K562 (cell line): ENCODE measurements around the gene INSIG1. TPM values are rescaled to one million over a fixed set of nuclear protein-coding genes. Genes with fewer than 3 reads are reported as not detected.

Experiments used
- BCOR ChIP-seq: fragments of 450-650 bp; IDR thresholded peaks from 2 replicates; pipeline ENCODE4 v1.6.1; 2016
- BRF2 ChIP-seq: IDR thresholded peaks from 3 replicates; pipeline ENCODE4 v1.6.1; 2011; ENCODE audit warnings: borderline replicate concordance, mild to moderate bottlenecking; ENCODE audit not compliant: insufficient read length, insufficient read depth
- CAMTA2 ChIP-seq: fragments of 250-450 bp; sonication (Bioruptor Pico); conservative IDR thresholded peaks from 2 replicates; pipeline ENCODE4 v1.5.1; 2022
- MEF2A ChIP-seq: IDR thresholded peaks from 2 replicates; pipeline ENCODE4 v1.6.1; 2011; ENCODE audit warnings: low read depth, mild to moderate bottlenecking, low read length, moderate library complexity; ENCODE audit not compliant: control insufficient read depth
- NFRKB ChIP-seq: fragments of 450-650 bp; IDR thresholded peaks from 2 replicates; pipeline ENCODE4 v1.6.1; 2016; ENCODE audit warnings: low read depth
- SMARCA4 ChIP-seq: fragments of 450-650 bp; IDR thresholded peaks from 2 replicates; pipeline ENCODE4 v1.6.1; 2016
- TSHZ1 ChIP-seq: fragments of 250-450 bp; sonication (Bioruptor Pico); IDR thresholded peaks from 2 replicates; pipeline ENCODE4 v1.4.0; 2020; ENCODE audit warnings: mild to moderate bottlenecking, moderate library complexity
- ZNF217 ChIP-seq: sonication (generic); formaldehyde crosslinking; IDR thresholded peaks from 2 replicates; pipeline ENCODE4 v1.8.0; 2022; ENCODE audit warnings: mild to moderate bottlenecking, missing genetic modification reagents
- ZNF780A ChIP-seq: fragments of 250-450 bp; sonication (Bioruptor Pico); IDR thresholded peaks from 2 replicates; pipeline ENCODE4 v1.5.0; 2021; ENCODE audit warnings: mild to moderate bottlenecking
- polyA plus RNA-seq, 8 experiments: library from polyadenylated mRNA; depleted of rRNA in 4 of 8; stranded (reverse) in 5 of 8; unstranded in 3 of 8; fragments of >200 nt; fragmentation: Nextera tagmentation in 2 of 8; fragmentation: Illumina TruSeq in 1 of 8; extraction: Ambion mirVana in 2 of 8; extraction: Trizol in 1 of 8; gene quantifications; 2 replicates each; pipeline versions ENCODE4 v1.2.1 to v1.2.3, GENCODE V29; 2011 to 2014; ENCODE audit warnings: inconsistent platforms in 1 of 8, missing spikeins in 1 of 8
- total RNA-seq, 7 experiments: library from RNA; depleted of rRNA in 6 of 7; stranded (reverse); fragments of >200 nt in 6 of 7; fragmentation: Illumina TruSeq in 2 of 7; extraction: Trizol in 2 of 7; gene quantifications; 2 replicates each; pipeline versions ENCODE4 v1.2.1 to v1.2.3, GENCODE V29; 2011 to 2021; ENCODE audit warnings: low replicate concordance in 1 of 7
- TF ChIP-seq, protein P1 (sequence below): fragments of 250-450 bp; sonication (Bioruptor Pico); IDR thresholded peaks from 2 replicates; pipeline ENCODE4 v1.8.0; 2022; ENCODE audit warnings: moderate library complexity, mild to moderate bottlenecking, inconsistent platforms
- TF ChIP-seq, protein P2 (sequence below): sonication (generic); formaldehyde crosslinking; IDR thresholded peaks from 2 replicates; pipeline ENCODE4 v1.8.0; 2022; ENCODE audit warnings: missing genetic modification reagents, mild to moderate bottlenecking, moderate library complexity, borderline replicate concordance
- TF ChIP-seq, protein P3 (sequence below): fragments of 450-650 bp; IDR thresholded peaks from 2 replicates; pipeline ENCODE4 v1.6.1; 2017; ENCODE audit warnings: mild to moderate bottlenecking, moderate library complexity
- TF ChIP-seq, protein P4 (sequence below), 2 experiments: fragments of 250-450 bp in 1 of 2; fragments of 450-650 bp in 1 of 2; sonication (Bioruptor Pico) in 1 of 2; IDR thresholded peaks; 2 replicates each; pipeline versions ENCODE4 v1.6.1 to v1.8.0; 2016 to 2021; ENCODE audit warnings: mild to moderate bottlenecking in 2 of 2, moderate library complexity in 2 of 2, missing compliant biosample characterization in 1 of 2, missing genetic modification characterization in 1 of 2
- TF ChIP-seq, protein P5 (sequence below): sonication (generic); formaldehyde crosslinking; IDR thresholded peaks from 2 replicates; pipeline ENCODE4 v1.8.1; 2023; ENCODE audit warnings: mild to moderate bottlenecking, missing genetic modification reagents, moderate library complexity

INSIG1 gene
- total and polyA plus RNA-seq, 9 of the 15 experiments (the other 6 are each of a cell fraction or from before 2014, with no cell fraction given), result 57.1 to 787 (median 238) TPM

DNA sequence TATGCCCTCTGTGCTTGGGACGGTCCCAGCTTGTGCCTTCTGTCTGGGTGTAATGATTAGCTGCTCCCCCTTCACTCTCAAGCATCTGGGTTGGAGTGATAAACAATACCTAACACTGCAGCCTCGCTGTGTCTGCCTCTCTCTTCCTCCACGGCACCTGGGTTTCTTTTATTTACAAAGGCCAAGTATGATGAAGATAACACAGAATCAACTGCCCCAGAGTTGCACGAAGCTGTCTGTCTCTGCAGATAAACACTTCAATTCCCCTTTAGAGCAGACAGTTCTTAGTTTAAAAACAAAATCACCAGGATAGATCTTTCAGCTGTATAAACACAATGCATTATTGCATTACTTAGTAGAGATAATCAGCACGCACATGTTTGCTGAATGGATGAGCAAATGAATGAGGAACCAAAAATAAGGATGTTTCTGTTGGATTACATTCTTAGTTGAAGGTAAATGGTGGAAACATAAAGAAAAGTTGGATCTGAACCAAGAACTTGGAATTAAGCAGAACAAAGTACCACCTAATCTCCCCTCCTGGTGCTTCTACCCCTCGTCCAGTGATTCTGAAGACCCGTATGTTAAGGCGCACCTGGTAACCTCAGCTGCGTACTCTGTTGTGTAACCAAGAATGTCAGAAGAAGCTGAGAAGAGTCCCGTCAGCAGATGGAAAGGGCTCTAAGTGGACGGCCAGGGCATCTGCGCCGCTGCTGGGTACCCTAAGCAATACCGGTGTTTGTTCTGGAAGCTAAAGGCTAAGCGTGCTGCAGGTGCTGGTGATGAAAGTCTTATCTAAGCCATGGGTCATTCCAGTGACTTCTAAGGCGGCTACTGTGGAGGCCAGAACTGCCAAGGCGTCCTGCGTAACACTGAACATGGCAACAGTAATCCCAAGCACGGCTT is 26.6 kb downstream of the INSIG1 start (continued):
- TF ChIP-seq ZNF217 (CRISPR knock-in tag), result no peak
- peak; percentile 73; the same call in 1 of the 2 replicates for TF ChIP-seq ZNF780A (CRISPR knock-in tag)
- TF ChIP-seq BCOR, result peak; percentile 98
- no peak for TF ChIP-seq BRF2
- TF ChIP-seq, protein P1, sequence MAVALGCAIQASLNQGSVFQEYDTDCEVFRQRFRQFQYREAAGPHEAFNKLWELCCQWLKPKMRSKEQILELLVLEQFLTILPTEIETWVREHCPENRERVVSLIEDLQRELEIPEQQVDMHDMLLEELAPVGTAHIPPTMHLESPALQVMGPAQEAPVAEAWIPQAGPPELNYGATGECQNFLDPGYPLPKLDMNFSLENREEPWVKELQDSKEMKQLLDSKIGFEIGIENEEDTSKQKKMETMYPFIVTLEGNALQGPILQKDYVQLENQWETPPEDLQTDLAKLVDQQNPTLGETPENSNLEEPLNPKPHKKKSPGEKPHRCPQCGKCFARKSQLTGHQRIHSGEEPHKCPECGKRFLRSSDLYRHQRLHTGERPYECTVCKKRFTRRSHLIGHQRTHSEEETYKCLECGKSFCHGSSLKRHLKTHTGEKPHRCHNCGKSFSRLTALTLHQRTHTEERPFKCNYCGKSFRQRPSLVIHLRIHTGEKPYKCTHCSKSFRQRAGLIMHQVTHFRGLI (CRISPR knock-in tag), result peak; percentile 86
- TF ChIP-seq, protein P2, sequence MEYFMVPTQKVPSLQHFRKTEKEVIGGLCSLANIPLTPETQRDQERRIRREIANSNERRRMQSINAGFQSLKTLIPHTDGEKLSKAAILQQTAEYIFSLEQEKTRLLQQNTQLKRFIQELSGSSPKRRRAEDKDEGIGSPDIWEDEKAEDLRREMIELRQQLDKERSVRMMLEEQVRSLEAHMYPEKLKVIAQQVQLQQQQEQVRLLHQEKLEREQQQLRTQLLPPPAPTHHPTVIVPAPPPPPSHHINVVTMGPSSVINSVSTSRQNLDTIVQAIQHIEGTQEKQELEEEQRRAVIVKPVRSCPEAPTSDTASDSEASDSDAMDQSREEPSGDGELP, result peak; percentile 96
- TF ChIP-seq NFRKB, result no peak
- TF ChIP-seq, protein P3, sequence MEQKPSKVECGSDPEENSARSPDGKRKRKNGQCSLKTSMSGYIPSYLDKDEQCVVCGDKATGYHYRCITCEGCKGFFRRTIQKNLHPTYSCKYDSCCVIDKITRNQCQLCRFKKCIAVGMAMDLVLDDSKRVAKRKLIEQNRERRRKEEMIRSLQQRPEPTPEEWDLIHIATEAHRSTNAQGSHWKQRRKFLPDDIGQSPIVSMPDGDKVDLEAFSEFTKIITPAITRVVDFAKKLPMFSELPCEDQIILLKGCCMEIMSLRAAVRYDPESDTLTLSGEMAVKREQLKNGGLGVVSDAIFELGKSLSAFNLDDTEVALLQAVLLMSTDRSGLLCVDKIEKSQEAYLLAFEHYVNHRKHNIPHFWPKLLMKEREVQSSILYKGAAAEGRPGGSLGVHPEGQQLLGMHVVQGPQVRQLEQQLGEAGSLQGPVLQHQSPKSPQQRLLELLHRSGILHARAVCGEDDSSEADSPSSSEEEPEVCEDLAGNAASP, result no peak
- 0 out of 2 replicates have a peak, but pooled peaks have one; percentile 1 for TF ChIP-seq MEF2A
- TF ChIP-seq, protein P4, sequence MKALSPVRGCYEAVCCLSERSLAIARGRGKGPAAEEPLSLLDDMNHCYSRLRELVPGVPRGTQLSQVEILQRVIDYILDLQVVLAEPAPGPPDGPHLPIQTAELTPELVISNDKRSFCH (CRISPR knock-in tag; IDR thresholded peaks at IDR 0.05), result peak; percentile 79; the same call in 1 of the 2 replicates
- TF ChIP-seq, protein P4 (tag; IDR thresholded peaks at IDR 0.05), result peak; percentile 99
- TF ChIP-seq SMARCA4, result peak; percentile 99
- TF ChIP-seq CAMTA2 (CRISPR knock-in tag), result no peak
- TF ChIP-seq, protein P5, sequence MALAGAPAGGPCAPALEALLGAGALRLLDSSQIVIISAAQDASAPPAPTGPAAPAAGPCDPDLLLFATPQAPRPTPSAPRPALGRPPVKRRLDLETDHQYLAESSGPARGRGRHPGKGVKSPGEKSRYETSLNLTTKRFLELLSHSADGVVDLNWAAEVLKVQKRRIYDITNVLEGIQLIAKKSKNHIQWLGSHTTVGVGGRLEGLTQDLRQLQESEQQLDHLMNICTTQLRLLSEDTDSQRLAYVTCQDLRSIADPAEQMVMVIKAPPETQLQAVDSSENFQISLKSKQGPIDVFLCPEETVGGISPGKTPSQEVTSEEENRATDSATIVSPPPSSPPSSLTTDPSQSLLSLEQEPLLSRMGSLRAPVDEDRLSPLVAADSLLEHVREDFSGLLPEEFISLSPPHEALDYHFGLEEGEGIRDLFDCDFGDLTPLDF (CRISPR knock-in tag), result peak; percentile 46; the same call in 1 of the 2 replicates
- TF ChIP-seq TSHZ1 (CRISPR knock-in tag), result peak; percentile 70
